ENCODE results near the gene SDE2.
"Not testable (repeated sequence)": the region's sequence is repeated elsewhere in the genome, so short reads cannot be mapped to it uniquely, and the experiment has no call there.

The SDE2 gene

GRCh38 chr1:226007126-226007892 lies 8.2 kb upstream of the SDE2 start:
- not testable (repeated sequence) for DNase-seq (ENCODE audit: low read depth in 2 of 2, low spot score in 1 of 2)

DNA sequence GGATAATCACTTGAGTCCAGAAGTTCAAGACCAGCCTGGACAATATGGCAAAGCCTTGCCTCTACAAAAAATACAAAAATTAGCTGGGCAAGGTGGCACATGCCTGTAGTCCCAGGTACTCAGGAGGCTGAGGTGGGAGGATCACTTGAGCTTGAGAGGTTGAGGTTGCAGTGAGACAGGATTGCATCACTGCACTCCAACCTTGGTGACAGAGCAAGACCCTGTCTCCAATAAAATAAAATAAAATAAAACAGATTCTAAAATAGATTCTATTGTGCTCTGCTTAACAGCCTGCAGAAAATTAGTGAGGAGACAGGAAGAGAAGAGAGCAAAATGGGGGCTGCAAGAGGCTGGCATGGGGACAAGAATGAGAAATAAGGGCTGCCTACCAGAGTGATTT lies 7.5 kb upstream of the SDE2 start:
- no peak for DNase-seq (ENCODE audit: low read depth in 2 of 2, low spot score in 1 of 2)

DNA sequence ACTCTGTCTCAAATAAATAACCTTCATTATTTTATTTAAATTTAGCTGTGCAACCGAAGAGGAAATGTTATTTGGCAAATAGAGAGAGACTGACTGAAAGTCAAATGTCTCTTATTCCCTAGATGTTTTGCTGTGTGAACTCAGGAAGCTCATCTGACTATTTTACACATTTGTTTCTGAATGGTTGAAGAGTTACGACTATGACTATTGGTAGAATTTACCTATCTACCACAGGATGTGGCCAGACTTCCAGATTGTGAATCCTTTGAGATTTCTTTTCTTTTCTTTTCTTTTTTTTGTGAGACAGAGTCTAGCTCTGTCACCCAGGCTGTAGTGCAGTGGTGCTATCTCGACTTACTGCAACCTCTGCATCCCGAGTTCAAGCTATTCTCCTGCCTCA lies 5.3 kb upstream of the SDE2 start:
- DNase-seq (ENCODE audit: low read depth in 2 of 2, low spot score in 1 of 2): no peak

DNA sequence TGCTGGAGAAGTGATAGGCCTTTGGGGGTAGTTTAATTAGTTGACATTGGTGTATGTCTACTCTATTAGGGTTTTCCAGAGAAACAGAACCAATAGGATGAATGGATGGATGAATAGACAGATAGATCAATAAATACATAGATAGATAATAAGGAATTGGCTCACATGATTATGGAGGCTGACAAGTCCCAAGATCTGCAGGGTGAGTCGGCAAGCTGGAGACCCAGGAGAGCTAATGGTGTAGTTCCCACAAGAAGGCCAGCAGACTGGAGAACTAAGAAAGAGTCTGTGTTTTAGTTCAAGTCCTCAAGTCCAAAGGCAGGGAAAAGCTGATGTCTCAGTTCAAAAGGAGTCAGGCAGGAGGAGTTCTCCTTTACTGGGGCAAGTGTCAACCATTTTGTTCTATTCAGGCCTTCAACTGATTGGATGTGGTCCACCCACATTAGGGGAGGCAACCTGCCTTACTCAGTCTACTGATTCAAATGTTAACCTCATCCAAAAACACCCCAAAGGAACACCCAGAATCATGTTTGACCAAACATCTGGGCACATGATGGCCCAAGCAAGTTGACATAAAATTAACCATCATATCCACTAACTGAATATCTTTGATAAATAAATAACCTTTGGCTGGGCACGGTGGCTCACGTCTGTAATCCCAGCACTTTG lies 4.5 kb upstream of the SDE2 start:
- no peak for DNase-seq (ENCODE audit: low read depth in 2 of 2, low spot score in 1 of 2)

DNA sequence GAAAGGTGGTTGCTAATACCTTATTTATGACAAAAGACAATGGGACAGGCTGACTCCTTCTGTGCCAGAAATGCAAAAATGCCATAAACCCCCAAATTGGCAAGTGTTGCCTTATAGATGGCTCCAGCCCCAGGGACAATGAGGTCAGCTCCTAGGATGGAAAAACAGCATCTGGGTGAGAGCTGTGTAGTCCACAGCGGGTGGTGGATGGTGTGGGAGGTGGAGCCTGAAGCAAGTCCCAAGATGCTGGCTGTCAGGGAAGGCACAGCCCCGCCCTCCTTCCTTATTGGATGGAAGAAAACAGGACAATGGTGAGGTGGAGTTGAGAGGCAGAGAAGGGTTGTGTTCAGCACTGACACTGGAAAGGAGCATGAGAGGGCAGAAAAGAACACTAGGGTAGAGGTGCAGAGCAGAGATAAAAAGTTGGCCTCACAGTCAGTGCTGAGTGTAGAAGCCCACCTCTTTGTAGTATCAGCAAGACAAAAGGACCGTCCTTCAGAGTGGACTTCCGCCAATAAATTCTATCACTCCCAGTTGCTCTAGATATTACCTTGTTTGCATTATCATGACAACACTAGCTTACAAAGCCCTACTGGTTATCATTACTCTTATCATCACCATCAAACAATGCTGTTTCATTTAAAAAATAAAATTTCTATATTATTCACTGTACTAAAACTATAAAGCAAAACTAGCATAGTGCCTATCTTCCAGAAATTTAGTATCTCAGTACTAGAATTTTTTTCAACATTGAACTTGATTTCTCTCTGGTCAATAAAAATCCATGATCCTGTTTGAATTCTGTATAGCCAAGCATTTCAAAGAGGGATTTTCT lies 3.7 kb upstream of the SDE2 start:
- no peak for DNase-seq (ENCODE audit: low read depth in 2 of 2, low spot score in 1 of 2)

DNA sequence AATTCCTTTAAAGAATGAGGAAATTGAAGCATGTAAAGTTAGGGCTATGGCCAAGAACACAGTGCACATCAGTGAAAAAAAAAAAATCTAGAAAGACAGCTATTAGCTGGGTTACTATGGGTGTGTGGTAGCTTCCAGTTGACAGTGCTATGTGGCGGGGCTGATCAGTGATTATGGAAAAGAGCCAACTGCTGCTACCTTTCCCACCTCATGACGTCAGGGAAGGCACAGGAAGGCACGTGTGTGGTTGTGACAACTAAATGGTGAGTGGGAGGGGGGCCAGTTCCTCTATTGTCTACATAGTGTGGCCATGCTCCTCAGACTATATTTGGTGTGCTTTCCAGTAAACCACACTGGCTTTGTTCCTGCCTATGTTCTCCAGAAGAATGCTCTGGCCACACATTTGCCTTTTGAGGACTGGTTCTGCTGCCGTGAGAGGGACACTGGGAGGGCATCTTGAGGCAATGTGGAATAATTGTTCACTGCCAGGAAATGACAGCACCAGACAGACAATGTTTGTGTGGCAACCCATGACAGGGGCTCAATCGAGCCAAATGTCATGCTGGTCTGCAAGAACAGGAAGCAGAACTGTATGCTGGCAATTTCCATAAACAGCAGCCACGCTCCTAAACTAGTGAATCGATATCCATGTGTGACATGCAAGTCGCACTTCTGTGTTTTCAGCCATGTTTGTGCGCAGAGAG lies 3.0 kb upstream of the SDE2 start:
- DNase-seq (ENCODE audit: low read depth in 2 of 2, low spot score in 1 of 2): peak; percentile 6 to 32

DNA sequence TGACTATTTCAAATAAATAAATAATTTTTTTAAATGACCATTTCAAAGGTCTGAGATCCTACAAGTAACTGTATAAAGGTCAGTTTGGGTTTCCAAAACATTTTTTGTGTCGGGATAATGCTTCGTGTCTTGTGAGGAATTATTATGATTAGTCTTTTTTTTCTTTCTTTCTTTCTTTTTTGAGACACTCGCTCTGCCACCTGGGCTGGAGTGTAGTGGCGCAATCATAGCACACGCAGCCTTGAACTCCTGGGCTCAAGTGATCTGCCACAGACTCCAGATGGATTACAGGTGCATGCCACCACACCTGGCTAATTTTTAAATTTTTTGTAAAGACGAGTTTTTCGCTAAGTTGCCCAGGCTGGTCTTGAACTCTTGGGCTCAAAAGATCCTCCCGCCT lies 1.9 kb upstream of the SDE2 start:
- no peak for DNase-seq (ENCODE audit: low read depth in 2 of 2, low spot score in 1 of 2)

- DNase-seq (ENCODE audit: low read depth in 2 of 2, low spot score in 1 of 2): not testable (repeated sequence)
These were observed 1.4 kb upstream of the SDE2 start for GRCh38 chr1:226000493-226001081.

DNA sequence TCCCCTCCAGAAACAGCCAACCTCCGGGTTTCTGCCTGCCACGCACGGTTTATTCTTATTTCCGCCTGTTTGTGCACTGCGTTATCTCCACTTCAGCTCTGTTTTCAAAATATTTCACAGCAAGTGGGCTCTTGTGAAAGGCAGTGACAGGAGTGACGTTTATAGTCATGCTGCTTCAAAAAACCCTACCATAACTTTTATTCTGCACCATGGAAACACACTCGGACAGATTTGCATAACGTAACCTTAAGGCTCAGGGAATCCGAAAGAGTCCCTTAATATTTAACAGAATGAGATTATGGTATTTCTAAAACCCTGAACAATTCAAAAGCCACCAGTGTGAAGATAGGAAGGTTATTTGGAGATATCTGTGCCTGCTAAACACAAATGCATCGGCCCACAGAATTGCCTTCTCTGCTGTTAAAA lies 782 bp upstream of the SDE2 start:
- no peak for DNase-seq (ENCODE audit: low read depth in 2 of 2, low spot score in 1 of 2)

DNA sequence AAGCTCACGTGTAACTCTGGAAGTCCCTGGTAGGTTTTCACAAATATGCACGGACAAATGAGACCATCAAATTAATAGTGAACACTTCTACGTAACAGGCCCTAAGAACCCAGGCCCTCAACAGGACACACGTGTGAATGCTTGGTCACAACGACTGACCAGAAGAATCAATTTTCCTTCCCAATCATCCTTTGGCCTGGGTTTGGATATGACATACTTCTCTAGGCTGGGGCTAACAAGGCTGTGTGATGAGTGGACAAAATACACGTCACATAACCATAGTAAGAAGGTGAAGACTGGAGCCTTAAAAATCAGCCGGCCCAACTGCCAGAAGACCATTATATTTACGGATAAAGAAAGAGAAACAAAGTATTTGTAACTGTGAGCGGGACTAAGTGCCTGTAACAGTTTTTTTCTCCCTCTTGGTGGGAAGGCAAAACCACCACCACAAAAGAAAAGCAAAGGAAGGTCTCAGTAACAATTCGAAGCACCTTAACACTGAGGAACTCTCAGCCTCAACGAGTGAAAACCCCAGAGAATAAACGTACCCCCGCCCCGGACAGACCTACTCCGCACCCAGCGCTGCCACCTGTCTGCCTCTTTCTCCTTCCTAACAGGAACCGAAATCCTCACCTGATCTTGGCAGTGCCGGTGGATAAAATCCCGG lies 450 bp downstream of the SDE2 start:
- no peak for DNase-seq (ENCODE audit: low read depth in 2 of 2, low spot score in 1 of 2)

DNA sequence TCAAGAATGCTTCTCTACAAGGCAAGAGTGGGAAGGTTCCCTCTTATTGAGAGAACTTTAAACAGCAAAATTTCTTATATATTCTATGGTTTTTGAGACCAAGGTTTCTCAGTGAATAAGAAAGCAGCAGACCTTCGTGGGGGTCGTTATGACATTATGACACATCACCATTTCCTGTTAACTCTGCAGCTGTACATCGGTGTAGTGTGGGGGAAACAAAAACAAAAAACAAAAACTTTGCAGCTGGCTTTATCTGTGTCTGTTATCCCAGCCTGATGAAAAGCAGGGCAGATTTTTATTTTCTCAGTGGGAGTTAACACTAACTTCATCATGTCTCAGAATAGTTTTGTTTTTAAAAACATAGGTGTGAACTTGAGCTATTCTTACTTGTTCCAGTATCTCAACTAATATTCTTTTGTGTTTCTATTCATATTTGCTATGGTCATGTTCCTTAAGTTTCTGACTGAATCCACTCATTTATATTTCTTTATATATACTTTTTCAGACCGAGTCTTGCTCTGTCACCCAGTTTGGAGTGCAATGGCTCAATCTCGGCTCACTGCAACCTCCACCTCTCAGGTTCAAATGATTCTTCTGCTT lies 2.1 kb downstream of the SDE2 start:
- no peak for DNase-seq (ENCODE audit: low read depth in 2 of 2, low spot score in 1 of 2)

DNA sequence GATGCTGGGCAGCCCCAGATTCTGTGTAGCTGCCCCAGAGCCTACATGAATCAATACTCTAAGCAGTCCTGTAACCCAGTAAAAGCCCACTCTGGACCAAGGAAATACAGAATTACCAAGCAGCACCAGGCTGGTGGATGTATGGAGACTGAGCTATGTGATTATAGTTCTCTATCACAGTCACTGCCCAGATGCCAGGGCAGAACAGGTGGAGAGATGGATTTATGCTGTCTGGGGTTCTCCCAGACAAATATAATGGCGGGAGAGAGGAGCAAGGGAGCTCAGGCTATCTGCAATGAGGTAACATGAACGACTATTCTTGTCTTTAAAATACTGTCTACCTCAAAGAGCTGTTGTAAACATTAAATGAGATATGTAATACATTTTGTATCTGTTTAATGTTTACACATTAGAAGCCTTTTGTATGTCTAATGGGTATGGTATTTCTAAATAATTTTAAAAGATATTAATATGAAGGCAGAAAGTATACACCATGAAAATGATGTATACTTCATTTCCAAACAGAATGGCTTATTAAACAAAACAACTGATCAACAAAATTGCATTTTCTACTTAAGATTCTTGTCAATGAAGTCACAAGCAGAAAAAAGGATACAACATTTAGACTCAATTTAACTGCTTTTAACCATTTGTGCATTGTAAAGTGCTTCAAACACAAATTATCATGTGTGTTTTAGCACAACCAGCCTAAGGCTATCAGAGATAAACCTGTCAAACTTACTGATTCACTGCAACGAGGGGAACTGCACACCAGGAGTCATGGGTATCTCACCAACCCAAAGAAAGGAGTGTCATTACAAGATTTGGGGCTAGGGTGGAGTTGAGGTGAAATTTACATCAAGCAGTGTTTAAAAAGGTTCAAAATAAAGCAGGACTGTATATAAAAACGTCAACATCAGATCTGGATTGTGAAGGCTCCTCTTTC lies 3.0 kb downstream of the SDE2 start:
- no peak for DNase-seq (ENCODE audit: low read depth in 2 of 2, low spot score in 1 of 2)

DNA sequence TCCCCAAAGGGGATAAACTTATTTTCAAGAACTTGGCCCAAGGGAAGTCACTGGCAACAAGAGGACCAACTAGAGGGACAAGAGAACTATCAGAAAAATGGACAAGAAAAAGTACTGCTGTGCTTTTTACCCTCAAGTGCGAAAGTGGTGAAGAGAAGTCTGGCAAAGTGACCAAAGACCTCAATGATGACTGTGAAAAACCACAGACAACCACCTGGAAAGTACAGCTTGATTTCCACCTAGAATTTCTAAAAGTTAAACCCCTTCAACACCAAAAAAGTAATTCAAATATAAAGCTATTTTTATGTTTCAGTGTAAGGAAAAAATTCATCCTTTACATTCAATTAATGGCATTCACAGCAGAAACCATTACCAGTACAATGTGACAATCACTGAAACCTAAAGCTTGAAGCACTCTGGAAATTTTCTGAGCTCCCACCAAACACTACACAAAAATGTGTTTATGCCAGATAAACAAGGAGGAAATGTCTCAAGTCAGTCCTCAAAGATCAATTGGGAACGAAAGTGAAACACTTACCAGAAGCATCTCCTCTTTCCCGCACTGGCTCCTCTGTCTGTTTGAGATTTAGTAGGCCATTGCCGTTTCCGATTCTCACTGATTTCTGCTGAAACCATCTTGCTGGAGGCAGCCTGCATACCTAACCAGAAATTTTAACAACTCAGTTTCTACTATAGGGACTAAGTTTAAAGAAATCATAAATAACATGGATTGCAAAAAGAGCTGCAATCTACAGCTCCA lies 8.3 kb downstream of the SDE2 start:
- no peak for DNase-seq (ENCODE audit: low read depth in 2 of 2, low spot score in 1 of 2)

- DNase-seq (ENCODE audit: low read depth in 2 of 2, low spot score in 1 of 2): no peak
These were observed 11.4 kb downstream of the SDE2 start for GRCh38 chr1:225987491-225988316.

DNA sequence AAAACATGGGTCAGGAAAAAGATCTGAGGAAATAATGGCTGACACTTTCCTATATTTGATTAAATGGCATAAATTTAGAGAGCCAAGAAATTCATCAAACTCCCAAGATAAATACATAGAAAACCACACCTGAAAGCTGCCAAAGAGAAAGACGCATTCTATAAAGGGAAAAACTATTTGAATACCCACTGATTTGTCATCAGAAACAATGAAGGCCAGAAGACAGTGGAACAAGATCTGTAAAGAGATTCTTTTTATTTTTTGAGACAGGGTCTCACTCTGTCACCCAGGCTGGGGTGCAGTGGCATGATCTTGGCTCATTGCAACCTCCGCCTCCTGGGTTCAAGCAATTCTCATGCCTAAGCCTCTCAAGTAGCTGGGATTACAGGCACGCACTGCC lies 17.4 kb downstream of the SDE2 start:
- DNase-seq (ENCODE audit: low read depth in 2 of 2, low spot score in 1 of 2): no peak

GRCh38 chr1:225980005-225980836 lies 18.9 kb downstream of the SDE2 start:
- no peak for DNase-seq (ENCODE audit: low read depth in 2 of 2, low spot score in 1 of 2)

Measured in stimulated activated CD8-positive, alpha-beta memory T cell treated with anti-CD3 and anti-CD28 coated beads, Interleukin-4, amount 100 ng/mL, for 4 hours (primary cell).